Psoas muscle (tissue), 8 donors: ENCODE measurements around the gene SLC25A38. TPM values are rescaled to one million over a fixed set of nuclear protein-coding genes. Genes with fewer than 3 reads are reported as not detected.

ENCODE experiments used
- ATAC-seq, 4 donors: fragments of 200-7000 bp; cut with Tn5 transposase; one replicate each; pipeline ENCODE4 v1.9.1; 2020; ENCODE audit warnings: moderate library complexity in 3 of 4, mild to moderate bottlenecking in 2 of 4
- DNase-seq, 2 donors: peaks; one replicate each; pipeline ENCODE4 v3.0.0-alpha.2; 2020
- H3K27ac ChIP-seq: fragments of 200-600 bp; one replicate; pipeline ENCODE4 v1.8.0; 2022
- H3K27me3 ChIP-seq, 3 donors: fragments of 200-600 bp in 1 of 3; one replicate each; pipeline versions ENCODE4 v1.6.1 to v1.8.0; 2013 to 2022; ENCODE audit warnings: low read length in 2 of 3, mild to moderate bottlenecking in 2 of 3, moderate library complexity in 1 of 3; ENCODE audit not compliant: insufficient read depth in 3 of 3
- H3K36me3 ChIP-seq, 2 donors: fragments of 200-600 bp in 1 of 2; one replicate each; pipeline versions ENCODE4 v1.6.1 to v1.8.0; 2013 to 2022; ENCODE audit warnings: low read depth in 1 of 2, mild to moderate bottlenecking in 1 of 2, moderate library complexity in 1 of 2; ENCODE audit not compliant: insufficient read depth in 1 of 2
- H3K4me1 ChIP-seq: fragments of 200-600 bp; one replicate; pipeline ENCODE4 v1.8.0; 2022
- H3K4me3 ChIP-seq: fragments of 200-600 bp; one replicate; pipeline ENCODE4 v1.8.0; 2022; ENCODE audit warnings: mild to moderate bottlenecking
- H3K9me3 ChIP-seq: fragments of 200-600 bp; one replicate; pipeline ENCODE4 v1.8.0; 2022
- WGBS, 3 donors: extraction: QIAGEN DNeasy Blood & Tissue Kit; methylation state at CpG; one replicate each; pipeline versions ENCODE4 v1.1.6 to v1.1.7; 2013; 5-methylcytosine and 5-hydroxymethylcytosine counted together
- intact Hi-C, 2 donors: fragments of 100-400 bp; cut with DNase I; formaldehyde crosslinking; loops; one replicate each; pipeline versions ENCODE4 v1.11.0 to v1.14.2; 2022
- long read RNA-seq, 2 donors: library from polyadenylated mRNA; unstranded; transcript quantifications; one replicate each; pipeline ENCODE4 v2.0.0, GENCODE V29; 2021
- polyA plus RNA-seq, 3 donors: library from polyadenylated mRNA; stranded (reverse); fragments of 200-250 nt; gene quantifications; one replicate each; pipeline ENCODE4 v1.2.3, GENCODE V29; 2013
- total RNA-seq, 4 donors: library from RNA; stranded (reverse); fragmentation: NEBNext Ultra II Directional in 2 of 4; extraction: Animal tissue kit (Norgen Biotek cat#: 25700) in 2 of 4; gene quantifications; one replicate each; pipeline versions ENCODE4 v1.2.1 to v1.2.4, GENCODE V29; 2021 to 2023
- TF ChIP-seq, protein P1 (sequence below): fragments of 200-600 bp; IDR thresholded peaks from one replicate; pipeline ENCODE4 v1.8.0; 2022; ENCODE audit warnings: antibody characterized with exemption
- donor health status: healthy with polysubstance abuse.
- donor health status: DM: no; HTN: no; CAD: no; lungs with moderate emphysema.
- donor health status: Bipolar disorder and iron deficiency.
- donor health status: healthy.
- donor health status: DM: yes; HTN: yes; CAD: no.
- donor health status: DM: no; HTN: no; CAD: no.
- donor health status: DM: no; HTN: no; CAD: no.
- donor health status: DM: yes; HTN: yes; CAD: no.

The SLC25A38 gene, protein sequence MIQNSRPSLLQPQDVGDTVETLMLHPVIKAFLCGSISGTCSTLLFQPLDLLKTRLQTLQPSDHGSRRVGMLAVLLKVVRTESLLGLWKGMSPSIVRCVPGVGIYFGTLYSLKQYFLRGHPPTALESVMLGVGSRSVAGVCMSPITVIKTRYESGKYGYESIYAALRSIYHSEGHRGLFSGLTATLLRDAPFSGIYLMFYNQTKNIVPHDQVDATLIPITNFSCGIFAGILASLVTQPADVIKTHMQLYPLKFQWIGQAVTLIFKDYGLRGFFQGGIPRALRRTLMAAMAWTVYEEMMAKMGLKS
- 10 to 100 TPM; 24.9 to 34.8 (median 30.4) TPM for total RNA-seq
- 10 to 100 TPM; 29.1 to 86.5 (median 31.1) TPM for polyA plus RNA-seq
- long read RNA-seq, donor 1, transcript SLC25A38-201 (7 exons, 2,147 nt), result major isoform, 23 of 24 reads
- long read RNA-seq, donor 1, partial matches to known transcripts, result 0 of 24 reads
- long read RNA-seq, donor 1, other reads (novel, unspliced or antisense), result 1 of 24 reads
- long read RNA-seq, donor 2, transcript SLC25A38-201 (7 exons, 2,147 nt), result major isoform, 72 of 78 reads
- long read RNA-seq, donor 2, partial matches to known transcripts, result 3 of 78 reads
- long read RNA-seq, donor 2, other reads (novel, unspliced or antisense), result 3 of 78 reads

DNA sequence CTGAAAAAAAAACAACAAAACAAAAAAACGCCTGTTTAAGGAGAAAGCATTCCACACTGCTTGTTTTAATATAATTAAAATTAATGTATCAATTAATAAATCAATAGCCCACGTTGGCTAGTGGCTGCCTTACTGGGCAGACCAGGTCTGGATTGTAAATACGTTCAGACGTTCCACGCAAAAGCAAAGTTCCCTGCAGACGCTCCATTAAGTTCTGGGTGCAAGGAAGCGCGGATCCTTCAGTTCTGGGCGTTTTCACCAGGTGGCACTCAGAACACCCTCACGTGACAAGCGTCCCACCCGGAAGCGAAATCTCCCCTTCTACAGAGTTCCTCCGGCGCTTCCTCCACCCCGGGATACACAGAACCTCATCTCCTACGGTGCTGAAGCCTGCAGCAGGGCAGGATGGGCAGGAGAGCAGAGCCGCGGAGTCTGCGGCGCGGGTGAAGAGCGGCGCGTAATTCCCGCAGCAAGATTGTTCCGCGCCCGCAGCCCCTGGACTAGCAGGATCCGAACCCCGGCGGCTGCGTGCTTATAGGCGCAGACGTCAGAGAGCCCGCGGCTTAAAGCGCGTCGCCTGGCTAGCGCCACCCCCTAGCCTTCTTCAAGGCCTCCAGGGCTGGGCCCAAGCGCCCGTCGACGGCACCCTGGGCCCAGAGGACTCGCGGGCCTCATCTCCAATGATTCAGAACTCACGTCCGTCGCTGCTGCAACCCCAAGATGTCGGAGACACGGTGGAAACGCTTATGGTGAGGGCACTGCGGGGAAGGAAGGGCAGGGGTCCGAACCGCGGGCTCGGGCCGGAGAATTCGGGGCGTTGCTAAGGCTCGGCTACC is at the start of gene SLC25A38:
TSS of gene SLC25A38 (plus strand) at position 326 of the 836 bp plus-strand sequence. CDS start at position 681, 355 bp downstream.
- Histone ChIP-seq H3K4me3 (peak within 1 kb of the TSS; percentile 84), H3K9me3 (no peaks in the 10 kb centered on the region), H3K27me3 (no peaks in the 10 kb centered on the region), H3K27ac (peak within 1 kb of the TSS; percentile 93), H3K36me3 (no peaks in the 10 kb centered on the region), H3K4me1 (peaks cover 23% of the 10 kb centered on the region)
- intact Hi-C loops, result loop anchor here (10.0 kb wide), 2 partner anchors 188 to 278 kb away; partner anchors contain the start of genes GORASP1 (in 1 of the 2), TTC21A (in 1 of the 2) and XIRP1 (in 1 of the 2)
- ATAC-seq (peak; percentile 78 to 83 (median 80)), DNase-seq (peak; percentile 75 to 85)
- TF ChIP-seq, protein P1, sequence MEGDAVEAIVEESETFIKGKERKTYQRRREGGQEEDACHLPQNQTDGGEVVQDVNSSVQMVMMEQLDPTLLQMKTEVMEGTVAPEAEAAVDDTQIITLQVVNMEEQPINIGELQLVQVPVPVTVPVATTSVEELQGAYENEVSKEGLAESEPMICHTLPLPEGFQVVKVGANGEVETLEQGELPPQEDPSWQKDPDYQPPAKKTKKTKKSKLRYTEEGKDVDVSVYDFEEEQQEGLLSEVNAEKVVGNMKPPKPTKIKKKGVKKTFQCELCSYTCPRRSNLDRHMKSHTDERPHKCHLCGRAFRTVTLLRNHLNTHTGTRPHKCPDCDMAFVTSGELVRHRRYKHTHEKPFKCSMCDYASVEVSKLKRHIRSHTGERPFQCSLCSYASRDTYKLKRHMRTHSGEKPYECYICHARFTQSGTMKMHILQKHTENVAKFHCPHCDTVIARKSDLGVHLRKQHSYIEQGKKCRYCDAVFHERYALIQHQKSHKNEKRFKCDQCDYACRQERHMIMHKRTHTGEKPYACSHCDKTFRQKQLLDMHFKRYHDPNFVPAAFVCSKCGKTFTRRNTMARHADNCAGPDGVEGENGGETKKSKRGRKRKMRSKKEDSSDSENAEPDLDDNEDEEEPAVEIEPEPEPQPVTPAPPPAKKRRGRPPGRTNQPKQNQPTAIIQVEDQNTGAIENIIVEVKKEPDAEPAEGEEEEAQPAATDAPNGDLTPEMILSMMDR, result peak; percentile 30
- 0 to 1% (median 1%) methylated on average over 53 to 62 of the region's 62 CpGs for WGBS, 3 donors

DNA sequence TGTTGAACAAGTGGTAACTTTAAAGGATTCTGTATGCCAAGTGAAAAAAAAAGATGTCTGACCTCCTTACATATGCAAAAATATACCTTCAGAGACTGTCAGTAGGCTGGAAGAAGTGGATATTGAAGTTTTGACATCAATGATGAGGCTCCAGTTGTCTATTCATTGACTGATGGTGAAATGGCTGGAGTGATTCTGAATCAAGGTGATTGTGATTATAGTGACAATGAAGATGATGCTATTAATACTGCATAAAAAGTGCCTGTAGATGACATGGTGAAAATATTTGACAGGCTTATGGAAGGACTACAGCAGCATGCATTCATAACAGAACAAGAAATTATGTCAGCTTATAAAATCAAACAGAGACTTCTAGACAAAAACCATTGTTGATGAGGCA is 49.6 kb upstream of the SLC25A38 start:
- H3K36me3 ChIP-seq, result peaks cover 0 to under 1% of the 10 kb centered on the region in 2 donors
- no peaks in the 10 kb centered on the region for H3K27me3 ChIP-seq
- no peak for ATAC-seq
- no peak overlapping the region for H3K27ac ChIP-seq
- no peaks in the 10 kb centered on the region for H3K9me3 ChIP-seq
- intact Hi-C loops, result no loop called here
- H3K4me3 ChIP-seq, result no peak overlapping the region
- TF ChIP-seq, protein P1, result no peak
- no peaks in the 10 kb centered on the region for H3K4me1 ChIP-seq
- DNase-seq, result no peak

DNA sequence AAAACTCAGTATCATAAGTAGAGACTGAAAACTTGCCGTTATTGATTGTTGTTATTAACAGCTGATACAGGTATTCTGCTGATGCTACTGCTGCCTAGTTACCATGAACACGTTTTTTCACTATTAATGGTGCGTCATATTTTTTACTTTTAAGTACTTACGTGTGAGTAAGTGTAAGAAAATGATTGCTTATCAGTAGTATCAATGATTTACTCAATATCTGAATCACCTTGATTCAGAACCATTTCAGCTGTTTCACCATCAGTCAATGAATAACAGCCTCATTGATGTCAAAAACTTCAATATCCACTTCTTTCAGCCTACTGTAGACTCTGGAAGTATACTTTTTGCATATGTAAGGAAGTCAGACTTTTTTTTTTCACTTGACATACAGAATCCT is 49.0 kb upstream of the SLC25A38 start:
- Histone ChIP-seq H3K9me3 (no peaks in the 10 kb centered on the region), H3K36me3 (no peaks in the 10 kb centered on the region), H3K27ac (no peak overlapping the region), H3K4me1 (no peaks in the 10 kb centered on the region), H3K4me3 (no peak overlapping the region), H3K27me3 (no peaks in the 10 kb centered on the region)
- 82 to 85% (median 85%) methylated on average over 4 of the region's 4 CpGs for WGBS, 3 donors
- intact Hi-C loops, result no loop called here
- ATAC-seq (no peak), DNase-seq (no peak)
- TF ChIP-seq, protein P1, result no peak

DNA sequence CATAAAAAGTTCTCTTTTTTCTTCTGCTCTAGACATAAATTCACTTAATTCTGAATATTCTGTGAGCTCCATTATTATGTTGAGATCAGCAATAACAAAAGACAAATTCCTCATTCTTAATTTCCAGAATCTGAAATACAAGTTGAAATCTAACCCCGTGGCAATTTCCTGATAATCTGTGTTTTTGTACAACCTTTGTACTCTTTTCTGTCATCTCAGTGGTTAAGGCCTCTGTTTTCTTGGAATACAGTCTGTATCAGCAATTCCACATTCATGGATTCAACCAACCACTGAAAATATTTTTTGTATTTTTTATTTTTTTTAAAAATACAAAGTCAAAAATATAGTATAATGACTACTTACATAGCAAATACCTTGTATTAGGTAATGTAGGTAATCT is 45.0 kb upstream of the SLC25A38 start:
- H3K27ac ChIP-seq, result no peak overlapping the region
- H3K4me3 ChIP-seq, result no peak overlapping the region
- TF ChIP-seq, protein P1, result no peak
- ATAC-seq (no peak), DNase-seq (no peak)
- WGBS, 3 donors, result 79 to 81% (median 80%) methylated on average over 1 of the region's 1 CpG
- H3K27me3 ChIP-seq, result no peaks in the 10 kb centered on the region
- intact Hi-C loops, result no loop called here
- H3K36me3 ChIP-seq, result no peaks in the 10 kb centered on the region
- H3K9me3 ChIP-seq, result no peaks in the 10 kb centered on the region
- H3K4me1 ChIP-seq, result no peaks in the 10 kb centered on the region
